HUES64 (cell line): ENCODE results near the gene GNG12.
"Not testable (repeated sequence)": the region's sequence is repeated elsewhere in the genome, so short reads cannot be mapped to it uniquely, and the experiment has no call there.

Experiments
- H3K27ac ChIP-seq: 2 replicates; pipeline ENCODE4 v1.7.0; 2013; ENCODE audit warnings: low read depth, low read length, inconsistent platforms
- H3K27me3 ChIP-seq: 2 replicates; pipeline ENCODE4 v1.6.1; 2013; ENCODE audit warnings: mild to moderate bottlenecking, low read length; ENCODE audit not compliant: insufficient read depth
- H3K36me3 ChIP-seq: 2 replicates; pipeline ENCODE4 v1.6.1; 2013; ENCODE audit warnings: mild to moderate bottlenecking, low read length; ENCODE audit not compliant: insufficient read depth
- H3K4me1 ChIP-seq: 2 replicates; pipeline ENCODE4 v1.6.1; 2013; ENCODE audit warnings: mild to moderate bottlenecking, low read length, moderate library complexity; ENCODE audit not compliant: insufficient read depth
- H3K4me3 ChIP-seq: 2 replicates; pipeline ENCODE4 v1.5.1; 2013; ENCODE audit warnings: mild to moderate bottlenecking, low read length, moderate library complexity
- H3K9ac ChIP-seq: 2 replicates; pipeline ENCODE4 v1.6.1; 2013; ENCODE audit warnings: mild to moderate bottlenecking, low read depth, low read length
- H3K9me3 ChIP-seq: 2 replicates; pipeline ENCODE4 v1.6.1; 2013; ENCODE audit warnings: low read depth, low read length; ENCODE audit not compliant: insufficient read depth
- WGBS: fragments of 150-250, 120-280 bp; methylation state at CpG from one replicate; pipeline ENCODE4 v1.1.7; 2013; ENCODE audit warnings: missing lambda C conversion rate; 5-methylcytosine and 5-hydroxymethylcytosine counted together

The GNG12 gene

DNA sequence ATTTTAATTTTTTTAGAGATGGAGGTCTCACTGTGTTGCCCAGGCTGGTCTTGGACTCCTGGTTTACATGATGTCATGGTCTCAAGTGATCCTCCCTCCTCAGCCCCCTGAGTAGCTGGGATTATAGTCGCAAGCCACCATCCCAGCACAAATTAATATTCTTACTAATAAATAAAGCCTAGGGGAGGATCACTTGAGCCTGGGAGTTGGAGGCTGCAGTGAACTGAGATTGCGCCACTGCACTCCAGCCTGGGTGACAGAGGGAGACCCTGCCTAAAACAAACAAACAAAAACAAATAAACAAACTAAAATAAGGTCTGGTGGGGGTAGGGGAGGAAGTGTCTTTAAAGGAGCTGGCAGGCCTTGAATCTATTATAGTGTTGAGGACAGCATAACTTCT, 157.0 kb downstream of the GNG12 start:
- Histone ChIP-seq H3K9me3 (no peaks in the 10 kb centered on the region), H3K27ac (no peak overlapping the region), H3K9ac (no peak overlapping the region), H3K27me3 (no peaks in the 10 kb centered on the region), H3K36me3 (no peaks in the 10 kb centered on the region), H3K4me3 (no peak overlapping the region), H3K4me1 (peaks cover 7% of the 10 kb centered on the region; the same call in 1 of the 2 replicates)
- no CpG with 5 or more reads among the region's 2 CpGs for WGBS

DNA sequence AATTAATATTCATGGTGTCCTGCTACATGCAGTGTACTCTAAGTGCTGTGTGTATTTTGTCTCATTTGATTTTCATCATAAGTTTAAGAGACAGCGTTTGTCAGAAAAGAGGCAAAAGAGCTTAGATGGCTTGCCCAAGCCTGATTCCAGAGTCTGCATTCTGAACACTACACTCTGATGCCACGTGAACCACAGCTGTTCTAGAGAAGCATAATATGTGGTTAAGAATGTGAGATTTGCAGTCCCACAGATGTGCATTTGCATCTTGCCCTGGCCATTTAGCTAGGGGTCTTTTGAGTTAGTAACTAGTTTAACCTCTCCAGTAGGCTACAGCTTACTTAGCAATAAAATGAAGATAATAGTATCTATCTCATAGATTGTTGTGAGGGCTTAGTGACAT, 157.5 kb downstream of the GNG12 start:
- H3K27ac ChIP-seq = no peak overlapping the region
- no peaks in the 10 kb centered on the region for H3K9me3 ChIP-seq
- no peak overlapping the region for H3K9ac ChIP-seq
- no peak overlapping the region for H3K4me3 ChIP-seq
- no peaks in the 10 kb centered on the region for H3K36me3 ChIP-seq
- no peaks in the 10 kb centered on the region for H3K27me3 ChIP-seq
- peaks cover 7% of the 10 kb centered on the region; the same call in 1 of the 2 replicates for H3K4me1 ChIP-seq
- WGBS = 93% methylated on average over 2 of the region's 2 CpGs

DNA sequence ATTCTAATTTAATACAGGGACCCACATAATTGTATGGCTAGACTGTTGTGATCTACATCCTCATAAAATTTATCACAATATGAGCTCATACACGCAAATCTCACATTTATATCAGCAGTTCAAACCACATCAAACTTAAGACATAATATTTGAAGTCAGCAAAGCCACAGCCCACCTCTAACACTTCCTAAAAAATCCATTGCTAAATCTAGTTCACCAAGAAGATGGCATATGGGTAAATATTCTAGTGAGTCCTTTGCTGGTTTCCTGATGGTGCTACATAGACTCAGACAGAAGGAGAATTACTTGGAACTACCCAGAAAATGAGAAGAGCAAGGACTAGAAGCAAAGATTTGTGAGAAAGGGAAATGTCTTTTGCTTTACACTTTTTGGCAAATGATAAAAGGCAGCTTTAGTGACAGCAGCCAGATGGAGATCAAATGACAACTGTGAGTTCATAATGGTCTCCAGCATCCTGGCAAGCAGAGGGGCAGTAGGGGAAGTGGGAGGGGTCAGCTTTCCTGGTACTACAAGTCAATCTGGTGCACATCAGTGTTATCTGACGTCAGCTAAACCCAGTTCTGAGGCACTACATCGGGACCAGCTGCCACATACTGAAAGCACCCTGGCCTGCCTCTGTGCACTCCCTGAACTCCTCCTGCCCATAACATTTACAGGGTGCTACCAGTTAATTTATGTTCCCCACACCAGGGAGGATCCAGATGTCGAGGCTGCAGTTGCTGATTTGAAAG, 158.8 kb downstream of the GNG12 start:
- 69% methylated on average over 4 of the region's 4 CpGs for WGBS
- no peaks in the 10 kb centered on the region for H3K9me3 ChIP-seq
- no peak overlapping the region for H3K27ac ChIP-seq
- H3K9ac ChIP-seq = no peak overlapping the region
- no peak overlapping the region for H3K4me3 ChIP-seq
- H3K27me3 ChIP-seq = no peaks in the 10 kb centered on the region
- peaks cover 7% of the 10 kb centered on the region; the same call in 1 of the 2 replicates for H3K4me1 ChIP-seq
- no peaks in the 10 kb centered on the region for H3K36me3 ChIP-seq

DNA sequence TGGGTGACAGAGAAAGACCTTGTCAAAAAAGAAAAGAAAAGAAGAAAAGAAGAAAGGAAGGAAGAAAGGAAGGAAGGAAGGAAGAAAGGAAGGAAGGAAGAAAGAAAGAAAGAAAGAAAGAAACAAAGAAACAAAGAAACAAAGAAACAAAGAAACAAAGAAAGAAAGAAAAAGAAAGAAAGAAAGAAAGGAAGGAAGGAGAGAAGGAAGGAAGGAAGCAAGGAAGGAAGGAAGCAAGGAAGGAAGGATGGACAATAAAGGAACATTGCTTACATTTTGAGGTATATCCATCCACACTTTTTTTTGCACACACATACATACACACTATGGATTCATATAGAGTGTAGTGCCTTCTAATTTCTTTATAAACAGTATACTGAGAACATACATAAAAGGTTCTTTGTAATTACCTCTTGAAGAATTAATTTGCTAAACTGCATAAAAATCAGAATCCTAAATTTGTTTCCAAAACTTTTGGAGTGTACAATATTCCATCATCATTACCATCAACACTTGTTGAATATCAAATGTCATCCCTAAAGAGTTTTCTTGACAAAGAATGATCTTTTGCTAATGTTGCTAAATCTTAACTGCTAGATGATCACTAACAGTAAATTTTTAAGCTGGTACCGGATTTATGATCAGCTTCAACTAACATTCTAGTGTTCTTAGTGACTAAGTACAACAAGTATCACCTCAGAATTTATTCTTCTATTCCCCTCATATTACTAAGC, 159.6 kb downstream of the GNG12 start:
- no peaks in the 10 kb centered on the region for H3K27me3 ChIP-seq
- 100% methylated on average over 1 of the region's 1 CpG for WGBS
- no peak overlapping the region for H3K4me3 ChIP-seq
- H3K36me3 ChIP-seq = no peaks in the 10 kb centered on the region
- H3K9ac ChIP-seq = no peak overlapping the region
- peaks cover 7% of the 10 kb centered on the region; the same call in 1 of the 2 replicates for H3K4me1 ChIP-seq
- no peaks in the 10 kb centered on the region for H3K9me3 ChIP-seq
- no peak overlapping the region for H3K27ac ChIP-seq

DNA sequence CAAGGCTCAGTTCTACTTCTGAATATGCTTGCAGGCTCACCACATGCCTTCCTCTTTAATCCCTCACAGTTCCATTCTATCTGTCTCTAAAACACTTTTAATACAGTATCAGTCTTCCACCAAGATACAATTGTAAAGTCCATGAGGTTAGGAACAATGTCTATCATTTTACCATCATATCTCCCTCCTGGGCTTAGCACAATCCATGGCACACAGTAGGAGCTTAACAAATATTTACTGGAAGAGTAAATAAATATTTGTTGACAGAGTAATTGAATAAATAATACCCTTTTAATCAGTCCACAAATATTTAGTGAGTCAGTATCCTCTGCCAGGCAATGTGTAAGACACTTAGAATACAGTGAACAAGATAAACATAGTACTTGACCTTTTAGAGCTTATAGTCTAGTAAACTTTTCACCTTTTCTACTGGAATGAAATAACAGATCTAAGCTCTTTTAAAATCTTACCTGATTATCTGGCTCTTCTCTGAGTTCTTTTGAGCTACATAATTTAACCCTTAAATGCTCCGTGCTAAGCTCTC, 160.9 kb downstream of the GNG12 start:
- Histone ChIP-seq H3K36me3 (no peaks in the 10 kb centered on the region), H3K4me1 (peaks cover 7% of the 10 kb centered on the region; the same call in 1 of the 2 replicates), H3K4me3 (no peak overlapping the region), H3K27ac (no peak overlapping the region), H3K27me3 (no peaks in the 10 kb centered on the region), H3K9ac (no peak overlapping the region), H3K9me3 (no peaks in the 10 kb centered on the region)
- WGBS = 100% methylated on average over 1 of the region's 1 CpG

DNA sequence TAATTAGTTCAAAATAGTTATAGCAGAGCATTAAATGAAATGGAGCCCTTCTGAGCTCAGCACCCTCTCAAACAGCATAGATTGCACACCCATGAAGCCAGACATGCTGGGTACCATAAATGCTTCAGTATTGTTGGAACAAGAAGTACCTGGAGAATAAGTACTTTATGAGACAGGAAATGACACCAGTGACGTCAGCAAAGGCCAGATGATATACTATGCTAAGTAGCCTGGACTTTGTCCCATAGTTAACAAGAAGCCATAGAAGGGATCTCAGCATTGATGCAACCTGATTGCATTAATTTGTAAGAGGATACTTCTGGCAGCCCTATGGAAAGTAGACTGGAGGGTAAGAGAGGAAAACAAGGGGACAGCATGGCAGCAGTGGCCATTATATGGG, 164.6 kb downstream of the GNG12 start:
- 83% methylated on average over 1 of the region's 1 CpG for WGBS

DNA sequence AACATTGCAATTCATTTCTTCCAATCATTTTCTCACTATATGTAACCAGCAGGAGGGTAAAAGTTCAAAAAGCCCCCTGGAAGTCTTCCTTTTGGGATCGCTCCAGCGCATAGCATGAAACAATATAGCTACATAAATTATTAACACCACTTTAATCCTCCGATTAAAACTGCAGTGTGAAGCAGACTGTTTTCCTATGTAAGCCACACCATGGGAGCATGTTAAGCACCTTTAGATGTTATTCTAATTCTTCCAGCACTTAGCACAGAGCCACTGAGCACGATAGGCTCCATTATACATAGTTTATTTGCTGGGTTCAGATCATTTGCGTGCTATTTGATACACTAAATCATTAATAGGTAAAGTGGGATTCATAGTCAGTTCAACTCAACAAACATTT, 166.6 kb downstream of the GNG12 start:
- H3K9ac ChIP-seq = no peak overlapping the region
- no peaks in the 10 kb centered on the region for H3K4me1 ChIP-seq
- H3K9me3 ChIP-seq = no peaks in the 10 kb centered on the region
- no peak overlapping the region for H3K27ac ChIP-seq
- no peaks in the 10 kb centered on the region for H3K36me3 ChIP-seq
- H3K4me3 ChIP-seq = no peak overlapping the region
- no peaks in the 10 kb centered on the region for H3K27me3 ChIP-seq
- WGBS = 91% methylated on average over 4 of the region's 5 CpGs

More for the DNA sequence above, 164.6 kb downstream of the GNG12 start:
- H3K9me3 ChIP-seq = no peaks in the 10 kb centered on the region
- H3K4me1 ChIP-seq = no peaks in the 10 kb centered on the region
- no peaks in the 10 kb centered on the region for H3K27me3 ChIP-seq
- no peak overlapping the region for H3K4me3 ChIP-seq
- H3K36me3 ChIP-seq = no peaks in the 10 kb centered on the region
- H3K27ac ChIP-seq = no peak overlapping the region
- no peak overlapping the region for H3K9ac ChIP-seq

DNA sequence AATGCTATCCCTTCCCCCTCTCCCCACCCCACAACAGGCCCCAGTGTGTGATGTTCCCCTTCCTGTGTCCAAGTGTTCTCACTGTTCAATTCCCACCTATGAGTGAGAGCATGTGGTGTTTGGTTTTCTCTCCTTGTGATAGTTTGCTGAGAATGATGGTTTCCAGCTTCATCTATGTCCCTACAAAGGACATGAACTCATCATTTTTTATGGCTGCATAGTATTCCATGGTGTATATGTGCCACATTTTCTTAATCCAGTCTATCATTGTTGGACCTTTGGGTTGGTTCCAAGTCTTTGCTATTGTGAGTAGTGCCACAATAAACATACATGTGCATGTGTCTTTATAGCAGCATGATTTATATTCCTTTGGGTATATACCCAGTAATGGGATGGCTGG, 168.0 kb downstream of the GNG12 start:
- not testable (repeated sequence) for H3K27ac ChIP-seq, H3K4me1 ChIP-seq, H3K27me3 ChIP-seq, H3K4me3 ChIP-seq, H3K9ac ChIP-seq, H3K36me3 ChIP-seq, H3K9me3 ChIP-seq

DNA sequence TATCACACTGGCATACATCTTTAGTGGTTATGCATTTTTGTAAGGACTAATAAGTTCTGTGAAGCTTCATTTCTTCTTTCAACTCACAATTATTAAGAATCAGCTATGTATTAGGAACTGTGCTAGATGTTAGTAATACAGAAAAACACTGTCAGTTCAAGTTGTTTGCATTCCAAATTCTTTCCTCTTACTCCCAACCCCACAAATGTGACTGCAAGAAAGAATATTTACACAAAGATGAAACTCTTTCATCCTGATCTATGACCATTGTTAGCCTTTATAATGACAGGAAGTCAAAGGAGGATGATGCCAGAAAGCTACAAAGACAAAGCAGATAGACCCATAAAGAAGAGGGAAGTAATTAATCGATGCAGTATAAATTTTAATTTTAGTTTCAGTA, 169.2 kb downstream of the GNG12 start:
- no peaks in the 10 kb centered on the region for H3K36me3 ChIP-seq
- no peak overlapping the region for H3K4me3 ChIP-seq
- H3K27ac ChIP-seq = no peak overlapping the region
- no peaks in the 10 kb centered on the region for H3K27me3 ChIP-seq
- no peaks in the 10 kb centered on the region for H3K4me1 ChIP-seq
- H3K9ac ChIP-seq = no peak overlapping the region
- no peaks in the 10 kb centered on the region for H3K9me3 ChIP-seq
- 100% methylated on average over 1 of the region's 1 CpG for WGBS

DNA sequence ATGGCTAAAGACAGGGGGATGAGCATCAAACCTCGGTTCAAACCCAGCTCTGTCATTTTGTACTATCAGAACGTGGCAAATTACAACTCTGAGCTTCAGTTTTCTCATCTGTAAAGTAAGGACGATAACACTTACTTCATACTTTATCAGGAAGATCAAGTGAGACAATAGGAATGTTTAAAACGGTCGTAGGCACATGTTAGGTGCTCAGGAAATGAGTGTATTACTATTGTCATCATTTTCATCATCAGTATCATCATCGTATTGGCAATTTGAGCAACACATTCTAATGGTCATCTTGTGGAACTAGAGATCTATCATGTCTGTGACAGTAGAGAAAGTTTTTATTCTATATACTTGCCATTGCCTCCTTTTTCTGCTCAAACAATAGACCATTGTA, 170.4 kb downstream of the GNG12 start:
- H3K36me3 ChIP-seq = no peaks in the 10 kb centered on the region
- no peak overlapping the region for H3K4me3 ChIP-seq
- no peaks in the 10 kb centered on the region for H3K27me3 ChIP-seq
- no peak overlapping the region for H3K27ac ChIP-seq
- no peak overlapping the region for H3K9ac ChIP-seq
- no peaks in the 10 kb centered on the region for H3K4me1 ChIP-seq
- no peaks in the 10 kb centered on the region for H3K9me3 ChIP-seq
- 59% methylated on average over 3 of the region's 6 CpGs for WGBS

DNA sequence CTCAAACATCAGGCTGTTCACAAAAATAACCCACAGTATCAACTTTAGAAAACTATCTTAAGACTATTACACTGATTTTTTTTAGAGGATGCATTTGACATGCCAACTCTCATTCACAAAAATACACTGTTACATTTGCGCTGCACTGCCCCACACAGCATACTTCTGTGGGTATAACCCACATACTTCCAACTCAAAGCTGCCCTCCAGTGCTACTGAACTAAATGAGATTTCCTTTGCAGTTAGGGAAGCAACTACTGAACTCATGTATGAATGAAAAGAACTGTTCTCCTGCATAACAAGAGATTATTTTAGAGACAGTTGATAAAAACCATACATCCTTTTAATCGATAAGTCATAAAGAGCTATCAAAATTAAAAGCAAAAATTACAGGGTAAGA, 174.0 kb downstream of the GNG12 start:
- Histone ChIP-seq H3K4me3 (no peak overlapping the region), H3K9ac (no peak overlapping the region), H3K27me3 (no peaks in the 10 kb centered on the region), H3K27ac (no peak overlapping the region), H3K9me3 (no peaks in the 10 kb centered on the region), H3K36me3 (no peaks in the 10 kb centered on the region), H3K4me1 (no peaks in the 10 kb centered on the region)
- WGBS = 100% methylated on average over 1 of the region's 2 CpGs
